Mesenchymal stem cell (in vitro differentiated cells and primary cell): ENCODE results near the gene SLC17A5.
A peak's percentile ranks its signal among the peaks of the same experiment; 100 is the strongest.

Experiments used
- DNase-seq: peaks from one replicate; pipeline ENCODE4 v3.0.0-alpha.2; 2013
- H2AFZ ChIP-seq: one replicate; pipeline ENCODE4 v1.6.1; 2013; ENCODE audit warnings: low read depth, mild to moderate bottlenecking, control low read depth, inconsistent platforms, low read length, moderate library complexity
- H2AK5ac ChIP-seq: 2 replicates; pipeline ENCODE4 v1.6.1; 2013; ENCODE audit warnings: low read length, moderate library complexity, mild to moderate bottlenecking, inconsistent platforms; ENCODE audit not compliant: severe bottlenecking
- H2BK120ac ChIP-seq: one replicate; pipeline ENCODE4 v1.6.1; 2013; ENCODE audit warnings: low read depth, mild to moderate bottlenecking, inconsistent platforms, low read length, moderate library complexity
- H2BK12ac ChIP-seq, 2 experiments: one replicate each; pipeline ENCODE4 v1.6.1; 2013; ENCODE audit warnings: inconsistent platforms in 2 of 2, low read length in 2 of 2, mild to moderate bottlenecking in 2 of 2, moderate library complexity in 2 of 2, control low read depth in 1 of 2
- H2BK15ac ChIP-seq: one replicate; pipeline ENCODE4 v1.6.1; 2013; ENCODE audit warnings: mild to moderate bottlenecking, low read depth, inconsistent platforms; ENCODE audit not compliant: poor library complexity, severe bottlenecking
- H2BK5ac ChIP-seq: 2 replicates; pipeline ENCODE4 v1.6.1; 2013; ENCODE audit warnings: low read depth, mild to moderate bottlenecking, low read length, control low read depth, inconsistent platforms; ENCODE audit not compliant: poor library complexity, severe bottlenecking
- H3K14ac ChIP-seq, 2 experiments: one replicate each; pipeline ENCODE4 v1.6.1; 2013; ENCODE audit warnings: inconsistent platforms in 2 of 2, low read length in 2 of 2, control low read depth in 1 of 2, mild to moderate bottlenecking in 1 of 2, moderate library complexity in 1 of 2
- H3K18ac ChIP-seq, 2 experiments: one replicate each; pipeline ENCODE4 v1.6.1; 2013; ENCODE audit warnings: inconsistent platforms in 2 of 2, low read length in 2 of 2, control low read depth in 1 of 2, low read depth in 1 of 2, mild to moderate bottlenecking in 1 of 2
- H3K23ac ChIP-seq, 2 experiments: one replicate each; pipeline ENCODE4 v1.6.1; 2013; ENCODE audit warnings: inconsistent platforms in 2 of 2, low read length in 2 of 2, mild to moderate bottlenecking in 2 of 2, moderate library complexity in 2 of 2, control low read depth in 1 of 2
- H3K27ac ChIP-seq: 2 replicates; pipeline ENCODE4 v1.5.1; 2013; ENCODE audit warnings: mild to moderate bottlenecking, moderate library complexity, low read length, control low read depth, inconsistent platforms; ENCODE audit not compliant: poor library complexity, severe bottlenecking
- H3K27me3 ChIP-seq, 2 experiments: 2 replicates each; pipeline versions ENCODE4 v1.6.1 to v1.7.0; 2013; ENCODE audit warnings: low read length in 2 of 2, mild to moderate bottlenecking in 2 of 2, moderate library complexity in 2 of 2, control low read depth in 1 of 2, inconsistent platforms in 1 of 2; ENCODE audit not compliant: control insufficient read depth in 1 of 2, insufficient read depth in 1 of 2
- H3K36me3 ChIP-seq, 2 experiments: 2 replicates each; pipeline versions ENCODE4 v1.6.1 to v1.7.0; 2013; ENCODE audit warnings: low read length in 2 of 2, control low read depth in 1 of 2, inconsistent platforms in 1 of 2, low read depth in 1 of 2, mild to moderate bottlenecking in 1 of 2; ENCODE audit not compliant: insufficient read depth in 2 of 2, control insufficient read depth in 1 of 2
- H3K4ac ChIP-seq, 2 experiments: one replicate each; pipeline ENCODE4 v1.6.1; 2013; ENCODE audit warnings: inconsistent platforms in 2 of 2, low read length in 2 of 2, mild to moderate bottlenecking in 2 of 2, moderate library complexity in 2 of 2, control low read depth in 1 of 2, low read depth in 1 of 2
- H3K4me1 ChIP-seq: 2 replicates; pipeline ENCODE4 v1.6.1; 2013; ENCODE audit warnings: low read depth, low read length, control low read depth; ENCODE audit not compliant: control insufficient read depth, insufficient read depth
- H3K4me2 ChIP-seq: 2 replicates; pipeline ENCODE4 v1.6.1; 2013; ENCODE audit warnings: low read length, mild to moderate bottlenecking, inconsistent platforms; ENCODE audit not compliant: poor library complexity, severe bottlenecking
- H3K4me3 ChIP-seq, 2 experiments: 2 replicates each; pipeline versions ENCODE4 v1.5.1 to v1.7.0; 2013; ENCODE audit warnings: low read length in 2 of 2, mild to moderate bottlenecking in 2 of 2, control low read depth in 1 of 2, low read depth in 1 of 2; ENCODE audit not compliant: insufficient read depth in 1 of 2
- H3K79me1 ChIP-seq: replicated peaks from 2 replicates; pipeline ENCODE4 v1.6.1; 2013; ENCODE audit warnings: mild to moderate bottlenecking, control low read depth, low read length, inconsistent platforms; ENCODE audit not compliant: poor library complexity, severe bottlenecking
- H3K9ac ChIP-seq: 2 replicates; pipeline ENCODE4 v1.7.0; 2013; ENCODE audit warnings: mild to moderate bottlenecking, low read length, moderate library complexity
- H3K9me3 ChIP-seq: 2 replicates; pipeline ENCODE4 v1.7.0; 2013; ENCODE audit warnings: mild to moderate bottlenecking, low read length; ENCODE audit not compliant: control insufficient read depth
- H4K8ac ChIP-seq: one replicate; pipeline ENCODE4 v1.6.1; 2013; ENCODE audit warnings: inconsistent platforms, mild to moderate bottlenecking, low read length, moderate library complexity
- H4K91ac ChIP-seq: one replicate; pipeline ENCODE4 v1.6.1; 2013; ENCODE audit warnings: mild to moderate bottlenecking, low read length, inconsistent platforms
- WGBS: methylation state at CpG from one replicate; pipeline ENCODE4 v1.1.7; 2013; ENCODE audit warnings: mixed read lengths; 5-methylcytosine and 5-hydroxymethylcytosine counted together

Gene SLC17A5

GRCh38 chr6:73656531-73657145 lies 2.8 kb upstream of the SLC17A5 start:
- no peak overlapping the region for H3K27ac ChIP-seq
- no peak overlapping the region for H2BK15ac ChIP-seq
- WGBS, result 87% methylated on average over 2 of the region's 2 CpGs
- H4K8ac ChIP-seq, result no peak overlapping the region
- no peak overlapping the region for H3K18ac ChIP-seq
- H2BK5ac ChIP-seq, result no peak overlapping the region
- peaks cover 4% of the 10 kb centered on the region for H3K79me1 ChIP-seq
- no peaks in the 10 kb centered on the region for H3K9me3 ChIP-seq
- no peaks in the 10 kb centered on the region for H3K4me1 ChIP-seq
- H2BK120ac ChIP-seq, result no peak overlapping the region
- H2AK5ac ChIP-seq, result no peak overlapping the region
- H2AFZ ChIP-seq, result no peak overlapping the region
- no peak for DNase-seq
- H4K91ac ChIP-seq, result no peak overlapping the region
- no peak overlapping the region for H3K4me3 ChIP-seq
- H3K14ac ChIP-seq, result no peak overlapping the region
- no peak overlapping the region for H2BK12ac ChIP-seq
- peaks cover 0 to 7% of the 10 kb centered on the region in 2 experiments for H3K36me3 ChIP-seq
- no peak overlapping the region for H3K9ac ChIP-seq
- no peak overlapping the region for H3K4ac ChIP-seq
- H3K23ac ChIP-seq, result no peak overlapping the region
- H3K4me2 ChIP-seq, result no peak overlapping the region
- H3K27me3 ChIP-seq, result no peaks in the 10 kb centered on the region

DNA sequence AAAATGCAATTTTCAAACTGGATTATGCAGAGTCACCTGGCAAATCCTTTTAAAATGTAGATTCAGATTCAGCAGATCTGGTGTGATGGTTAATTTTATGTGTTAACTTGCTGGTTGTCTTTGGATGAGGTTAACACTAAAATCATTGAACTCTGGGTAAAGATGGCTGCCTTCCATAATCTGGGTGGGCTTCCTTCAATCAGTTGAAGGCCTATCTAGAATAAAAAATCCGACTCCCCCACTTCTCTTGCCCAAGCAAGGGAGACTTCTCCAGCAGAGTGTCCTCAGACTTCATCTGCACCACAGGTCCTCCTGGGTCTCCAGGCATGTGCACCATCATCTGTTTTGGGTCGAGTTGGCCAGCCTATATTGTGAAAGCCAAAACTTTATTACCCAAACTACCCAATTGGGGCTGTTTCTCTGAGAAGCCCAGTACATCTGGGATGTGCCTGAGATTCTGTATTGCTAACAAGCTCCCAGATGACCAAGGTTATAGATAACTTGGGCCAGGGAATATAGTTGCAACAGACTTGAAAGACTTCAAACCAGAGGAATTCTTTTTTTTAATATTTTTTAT lies 1.6 kb upstream of the SLC17A5 start:
- H3K14ac ChIP-seq, result no peak overlapping the region
- no peak overlapping the region for H2BK5ac ChIP-seq
- no peaks in the 10 kb centered on the region for H3K4me1 ChIP-seq
- H3K36me3 ChIP-seq, result peaks cover 0 to 7% of the 10 kb centered on the region in 2 experiments
- no peak overlapping the region for H2BK15ac ChIP-seq
- no peak overlapping the region for H2AK5ac ChIP-seq
- no peak overlapping the region for H2AFZ ChIP-seq
- H4K91ac ChIP-seq, result no peak overlapping the region
- no peaks in the 10 kb centered on the region for H3K9me3 ChIP-seq
- no peak overlapping the region for H4K8ac ChIP-seq
- no peak overlapping the region for H3K23ac ChIP-seq
- no peak overlapping the region for H2BK12ac ChIP-seq
- H3K9ac ChIP-seq, result peak overlapping the region; percentile 98
- no peak overlapping the region for H3K27ac ChIP-seq
- 100% methylated on average over 2 of the region's 2 CpGs for WGBS
- H3K27me3 ChIP-seq, result no peaks in the 10 kb centered on the region
- H3K18ac ChIP-seq, result no peak overlapping the region
- no peak overlapping the region for H2BK120ac ChIP-seq
- H3K4me2 ChIP-seq, result no peak overlapping the region
- no peak for DNase-seq
- no peak overlapping the region for H3K4ac ChIP-seq
- H3K79me1 ChIP-seq, result peaks cover 4% of the 10 kb centered on the region
- peak overlapping the region in 1 of 2 experiments; percentile 89 for H3K4me3 ChIP-seq

DNA sequence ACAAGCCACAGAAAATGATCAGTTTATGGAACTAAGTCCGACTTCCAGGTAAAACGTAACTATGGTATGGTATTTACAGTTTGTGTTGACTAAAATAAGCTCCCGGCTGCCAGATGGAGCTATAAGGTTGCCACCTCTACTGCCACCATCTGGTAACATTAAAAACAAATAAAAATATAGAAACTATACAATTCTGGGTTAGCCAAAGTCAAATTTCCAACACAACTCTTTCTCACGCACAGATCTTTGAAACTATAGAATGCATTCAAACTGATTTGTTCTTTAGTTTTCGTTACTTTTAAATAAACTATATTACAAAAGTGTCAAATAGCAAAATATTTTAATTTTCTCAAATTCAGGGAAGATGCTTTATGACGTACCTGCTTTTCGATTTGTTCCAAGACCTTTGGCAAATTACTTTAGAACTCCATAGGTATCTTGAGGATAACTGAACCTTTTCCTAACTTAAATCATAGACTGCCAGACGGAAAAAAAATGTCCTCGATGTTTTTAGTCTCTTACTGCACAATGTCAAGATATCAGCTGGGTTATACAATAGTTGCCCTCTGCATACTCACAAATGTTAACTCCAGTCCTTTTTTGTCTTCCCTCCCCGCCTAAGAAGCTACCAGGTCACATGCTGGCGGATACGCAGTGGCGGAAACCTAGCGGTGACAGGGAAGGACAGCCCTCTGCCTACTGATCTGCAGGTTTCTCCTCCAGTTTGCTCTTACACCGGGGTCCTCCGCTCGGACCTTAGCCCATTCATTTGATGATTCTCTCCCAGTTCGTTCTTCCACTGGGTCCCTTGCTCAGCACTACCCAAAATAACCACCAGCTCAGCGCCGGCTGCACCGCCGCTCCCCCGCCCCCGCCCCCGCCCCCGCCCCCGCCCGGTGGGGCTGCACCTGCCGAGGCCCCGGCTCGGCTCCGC lies 888 bp downstream of the SLC17A5 start:
- H3K4ac ChIP-seq, result no peak overlapping the region
- no peak overlapping the region for H2BK5ac ChIP-seq
- WGBS, result 5% methylated on average over 12 of the region's 32 CpGs
- H3K4me3 ChIP-seq, result peak overlapping the region; percentile 89 to 99
- H3K4me1 ChIP-seq, result no peaks in the 10 kb centered on the region
- H2AFZ ChIP-seq, result no peak overlapping the region
- H3K79me1 ChIP-seq, result peaks cover 6% of the 10 kb centered on the region
- H2AK5ac ChIP-seq, result no peak overlapping the region
- no peak overlapping the region for H4K91ac ChIP-seq
- H3K9me3 ChIP-seq, result no peaks in the 10 kb centered on the region
- no peaks in the 10 kb centered on the region for H3K27me3 ChIP-seq
- peak overlapping the region in 1 of 2 experiments; percentile 47 for H3K14ac ChIP-seq
- no peak overlapping the region for H4K8ac ChIP-seq
- H3K36me3 ChIP-seq, result peaks cover 2 to 22% of the 10 kb centered on the region in 2 experiments
- H3K4me2 ChIP-seq, result peak overlapping the region; percentile 65
- no peak overlapping the region for H2BK12ac ChIP-seq
- peak overlapping the region; percentile 98 for H3K9ac ChIP-seq
- DNase-seq, result peak; percentile 76
- H3K27ac ChIP-seq, result no peak overlapping the region
- H2BK120ac ChIP-seq, result peak overlapping the region; percentile 71
- H3K18ac ChIP-seq, result peak overlapping the region in 1 of 2 experiments; percentile 99
- H3K23ac ChIP-seq, result no peak overlapping the region
- no peak overlapping the region for H2BK15ac ChIP-seq

DNA sequence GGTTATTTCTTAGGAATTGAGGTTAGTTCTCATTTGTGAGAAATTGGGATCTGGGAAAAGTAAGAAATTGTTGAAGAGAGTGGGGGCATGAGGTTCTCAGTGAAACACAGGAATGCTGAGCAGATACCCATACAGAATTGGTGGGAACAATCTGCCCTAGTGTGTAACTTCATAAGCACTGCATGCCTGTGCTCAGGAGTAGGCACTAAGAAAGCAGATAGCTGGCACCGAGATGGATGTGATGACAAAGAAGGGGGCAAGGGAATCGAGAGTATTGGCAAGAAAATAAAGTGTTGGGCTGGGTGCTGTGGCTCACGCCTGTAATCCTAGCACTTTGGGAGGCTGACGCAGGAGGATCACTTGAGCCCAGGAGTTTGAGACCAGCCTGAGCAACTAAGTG lies 4.0 kb downstream of the SLC17A5 start:
- no peak for DNase-seq
- Histone ChIP-seq H3K4me3 (no peak overlapping the region), H3K18ac (no peak overlapping the region), H2BK5ac (no peak overlapping the region), H4K91ac (no peak overlapping the region), H2BK15ac (no peak overlapping the region), H3K9ac (no peak overlapping the region), H3K9me3 (no peaks in the 10 kb centered on the region), H2BK120ac (no peak overlapping the region), H3K4me1 (no peaks in the 10 kb centered on the region), H2AFZ (no peak overlapping the region), H3K23ac (no peak overlapping the region), H3K4me2 (no peak overlapping the region), H3K27me3 (no peaks in the 10 kb centered on the region), H4K8ac (no peak overlapping the region), H3K79me1 (peaks cover 4% of the 10 kb centered on the region), H3K14ac (peak overlapping the region in 1 of 2 experiments; percentile 41), H3K4ac (no peak overlapping the region), H3K36me3 (peaks cover 2 to 22% of the 10 kb centered on the region in 2 experiments), H2BK12ac (no peak overlapping the region), H3K27ac (no peak overlapping the region), H2AK5ac (no peak overlapping the region)
- 65% methylated on average over 4 of the region's 4 CpGs for WGBS
